Activated CD8-positive, alpha-beta T cell treated with anti-CD3 and anti-CD28 coated beads for 36 hours (primary cell): ENCODE data around the gene CLSTN3. TPM values are rescaled to one million over a fixed set of nuclear protein-coding genes. Genes with fewer than 3 reads are reported as not detected.

ENCODE experiments used
- ATAC-seq: fragments of 200-7000 bp; cut with Tn5 transposase; one replicate; pipeline ENCODE4 v1.10.0; 2021; ENCODE audit warnings: mild to moderate bottlenecking, moderate library complexity
- CTCF ChIA-PET: fragments of 350-600 bp; sonication (Branson Sonifier 250); formaldehyde crosslinking; loops from one replicate; lab custom pipeline; 2021; ENCODE audit warnings: antibody characterized with exemption; lab: Charles Lee
- POLR2A ChIA-PET: fragments of 350-600 bp; sonication (Branson Sonifier 250); formaldehyde crosslinking; loops from one replicate; lab custom pipeline; 2021; ENCODE audit warnings: antibody characterized with exemption; lab: Charles Lee
- DNase-seq: peaks from one replicate; pipeline ENCODE4 v3.0.0-alpha.2; 2020
- H3K27ac Mint-ChIP-seq: one replicate; pipeline ENCODE4 v1.8.0; 2021; ENCODE audit warnings: mild to moderate bottlenecking, mixed read lengths
- H3K27me3 Mint-ChIP-seq: one replicate; pipeline ENCODE4 v1.8.0; 2021; ENCODE audit warnings: mixed read lengths
- H3K36me3 Mint-ChIP-seq: one replicate; pipeline ENCODE4 v1.8.0; 2021; ENCODE audit warnings: low read depth, mixed read lengths
- H3K4me1 Mint-ChIP-seq: one replicate; pipeline ENCODE4 v1.8.0; 2021; ENCODE audit warnings: low read depth, mixed read lengths
- H3K4me3 Mint-ChIP-seq: one replicate; pipeline ENCODE4 v1.8.0; 2021; ENCODE audit warnings: mild to moderate bottlenecking, moderate library complexity, mixed read lengths
- H3K9me3 Mint-ChIP-seq: one replicate; pipeline ENCODE4 v1.8.0; 2021; ENCODE audit warnings: mixed read lengths
- CTCF ChIP-seq: fragments of 200-600 bp; IDR thresholded peaks from one replicate; pipeline ENCODE4 v1.8.0; 2022; ENCODE audit warnings: antibody characterized with exemption, mild to moderate bottlenecking
- intact Hi-C: fragments of 100-400 bp; cut with micrococcal nuclease; formaldehyde crosslinking; loops from one replicate; pipeline ENCODE4 v1.10.0; 2022
- total RNA-seq, 2 experiments: library from RNA; stranded (reverse); gene quantifications; one replicate each; pipeline ENCODE4 v1.2.3, GENCODE V29; 2021

Gene CLSTN3
- total RNA-seq, 2 experiments from 2014 or later = 29.0 to 30.8 TPM

DNA sequence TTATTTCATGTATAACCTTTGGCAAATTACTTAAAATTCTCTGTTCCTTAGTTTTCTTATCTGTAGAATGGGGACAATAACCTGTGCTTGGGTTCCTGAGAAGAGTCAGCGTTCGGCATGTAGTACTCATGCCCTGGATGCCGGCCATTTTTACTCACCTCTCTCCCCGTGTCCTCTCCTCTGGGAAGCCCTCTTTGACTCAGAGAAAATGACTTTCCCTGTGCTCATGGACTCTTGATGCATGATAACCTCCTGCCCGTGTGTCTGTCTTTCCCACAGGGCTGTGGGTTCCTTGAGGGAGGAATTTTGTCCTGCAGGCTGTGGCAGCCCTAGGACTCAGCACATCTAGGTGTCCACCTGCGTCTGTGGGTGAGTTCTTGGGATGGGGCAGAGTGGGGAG, 15.3 kb upstream of the CLSTN3 start:
- H3K4me1 Mint-ChIP-seq = peaks cover 8% of the 10 kb centered on the region
- H3K27ac Mint-ChIP-seq = no peak overlapping the region
- DNase-seq (no peak), ATAC-seq (no peak)
- H3K4me3 Mint-ChIP-seq = no peak overlapping the region
- no peaks in the 10 kb centered on the region for H3K27me3 Mint-ChIP-seq
- H3K9me3 Mint-ChIP-seq = no peaks in the 10 kb centered on the region
- ChIA-PET CTCF (interaction anchor here (1.0 kb wide), 1 partner anchor 140 kb away, joined by 4 read pairs; no protein-coding TSS in a partner anchor), POLR2A (no interaction called here)
- intact Hi-C loops = no loop called here
- TF ChIP-seq CTCF = no peak
- H3K36me3 Mint-ChIP-seq = peaks cover 20% of the 10 kb centered on the region

DNA sequence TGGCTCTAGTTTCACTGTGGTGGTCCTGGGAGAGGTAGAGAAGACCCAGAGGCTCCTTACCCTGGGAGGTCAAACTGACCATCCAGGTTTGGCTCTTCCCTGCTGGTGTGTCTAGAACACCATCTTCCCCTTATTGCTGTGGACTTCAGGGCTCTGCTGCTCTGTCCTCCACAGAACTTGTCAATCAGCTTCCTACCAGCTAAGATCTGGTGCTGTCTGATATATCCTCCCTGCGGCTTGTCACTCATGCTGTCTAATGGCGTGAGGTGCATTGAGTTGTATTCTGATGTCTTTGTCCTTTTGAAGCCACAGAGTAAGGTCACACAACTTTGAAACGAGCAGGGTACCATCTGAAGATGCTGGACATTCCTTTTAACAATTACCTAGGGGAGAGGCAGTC, 14.0 kb upstream of the CLSTN3 start:
- H3K4me1 Mint-ChIP-seq = peaks cover 5% of the 10 kb centered on the region
- no peaks in the 10 kb centered on the region for H3K27me3 Mint-ChIP-seq
- no peak for TF ChIP-seq CTCF
- H3K4me3 Mint-ChIP-seq = no peak overlapping the region
- ATAC-seq (no peak), DNase-seq (no peak)
- no peak overlapping the region for H3K27ac Mint-ChIP-seq
- CTCF ChIA-PET = no interaction called here
- intact Hi-C loops = no loop called here
- no peaks in the 10 kb centered on the region for H3K9me3 Mint-ChIP-seq
- peaks cover 20% of the 10 kb centered on the region for H3K36me3 Mint-ChIP-seq
- POLR2A ChIA-PET = interaction anchor here (0.9 kb wide), 1 partner anchor 9 kb away, joined by 3 read pairs; no protein-coding TSS in a partner anchor

- no peak overlapping the region for H3K27ac Mint-ChIP-seq
- no peaks in the 10 kb centered on the region for H3K27me3 Mint-ChIP-seq
- intact Hi-C loops = no loop called here
- ChIA-PET CTCF (interaction anchor here (2.6 kb wide), 1 partner anchor 8 kb away, joined by 13 read pairs; the partner anchor contains the start of gene C1RL), POLR2A (interaction anchor here (0.9 to 1.5 kb wide), 2 partner anchors 9 to 165 kb away, joined by 3 to 5 read pairs; no protein-coding TSS in a partner anchor)
- ATAC-seq = no peak
- no peak overlapping the region for H3K4me3 Mint-ChIP-seq
- peaks cover 19% of the 10 kb centered on the region for H3K36me3 Mint-ChIP-seq
- no peak for DNase-seq
- H3K4me1 Mint-ChIP-seq = peaks cover 5% of the 10 kb centered on the region
- no peaks in the 10 kb centered on the region for H3K9me3 Mint-ChIP-seq
- TF ChIP-seq CTCF = no peak
Measured at GRCh38 chr12:7116916-7117315, 13.3 kb upstream of the CLSTN3 start.

GRCh38 chr12:7117670-7118069, 12.5 kb upstream of the CLSTN3 start:
- Mint-ChIP-seq H3K9me3 (no peaks in the 10 kb centered on the region), H3K4me1 (peaks cover 5% of the 10 kb centered on the region), H3K27me3 (no peaks in the 10 kb centered on the region), H3K36me3 (peaks cover 19% of the 10 kb centered on the region), H3K4me3 (no peak overlapping the region), H3K27ac (no peak overlapping the region)
- CTCF ChIA-PET = interaction anchor here (2.6 kb wide), 1 partner anchor 9 kb away, joined by 13 read pairs; the partner anchor contains the start of gene C1RL
- no peak for ATAC-seq
- intact Hi-C loops = no loop called here
- TF ChIP-seq CTCF = no peak
- no peak for DNase-seq
- POLR2A ChIA-PET = interaction anchor here (1.5 kb wide), 1 partner anchor 166 kb away, joined by 5 read pairs; no protein-coding TSS in a partner anchor

DNA sequence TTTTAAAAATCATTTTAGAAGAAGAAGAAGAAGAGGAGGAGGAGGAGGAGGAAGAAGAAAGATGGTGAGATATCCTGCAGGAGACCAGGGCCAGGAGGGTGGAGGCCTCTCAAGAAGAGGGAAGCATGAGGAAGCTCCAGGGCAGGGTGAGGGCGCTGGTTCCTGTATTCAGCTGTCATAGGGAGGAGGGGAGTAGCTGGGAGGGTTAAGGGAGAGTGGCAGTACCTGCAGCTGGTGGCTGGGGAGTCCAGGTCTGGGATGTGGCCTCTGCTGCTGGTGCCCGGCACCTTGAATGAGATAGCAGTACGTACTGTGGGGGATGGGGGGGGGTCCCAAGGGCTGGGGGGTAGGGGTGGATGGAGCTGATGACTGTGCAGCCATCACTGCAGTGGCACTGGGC, 11.3 kb upstream of the CLSTN3 start:
- H3K4me3 Mint-ChIP-seq = no peak overlapping the region
- no peaks in the 10 kb centered on the region for H3K4me1 Mint-ChIP-seq
- intact Hi-C loops = no loop called here
- POLR2A ChIA-PET = interaction anchor here (0.5 kb wide), 1 partner anchor 430 kb away, joined by 3 read pairs; the partner anchor contains the start of gene ZNF384
- no peak for ATAC-seq
- H3K27ac Mint-ChIP-seq = no peak overlapping the region
- no peaks in the 10 kb centered on the region for H3K9me3 Mint-ChIP-seq
- H3K36me3 Mint-ChIP-seq = peaks cover 15% of the 10 kb centered on the region
- DNase-seq = no peak
- no peak for TF ChIP-seq CTCF
- CTCF ChIA-PET = interaction anchor here (2.6 kb wide), 1 partner anchor 10 kb away, joined by 13 read pairs; the partner anchor contains the start of gene C1RL
- no peaks in the 10 kb centered on the region for H3K27me3 Mint-ChIP-seq
